SK-N-SH (cell line): ENCODE results near the gene HSPH1.
"Not testable (repeated sequence)": the region's sequence is repeated elsewhere in the genome, so short reads cannot be mapped to it uniquely, and the experiment has no call there.

Source experiments
- CHD2 ChIP-seq: fragments of 150-350 bp; IDR thresholded peaks from 2 replicates; pipeline ENCODE4 v1.6.1; 2018; ENCODE audit warnings: low read length; ENCODE audit not compliant: partially characterized antibody
- CTCF ChIP-seq: fragments of 200-600 bp; sonication (generic); IDR thresholded peaks from 2 replicates; pipeline ENCODE4 v1.6.1; 2017; ENCODE audit warnings: antibody characterized with exemption, mild to moderate bottlenecking, moderate library complexity
- EZH2phosphoT487 ChIP-seq: fragments of 200-600 bp; sonication (generic); IDR thresholded peaks from 2 replicates; pipeline ENCODE4 v1.6.1; 2017; ENCODE audit warnings: low read depth, mixed run types, mild to moderate bottlenecking, antibody characterized with exemption, moderate library complexity, borderline replicate concordance
- SMC3 ChIP-seq: IDR thresholded peaks from 2 replicates; pipeline ENCODE4 v1.6.1; 2012; ENCODE audit warnings: low read depth, low read length, improper control_type of control experiment
- YY1 ChIP-seq: IDR thresholded peaks from 2 replicates; pipeline ENCODE4 v1.4.0; 2012; ENCODE audit warnings: low read depth, mild to moderate bottlenecking

- TF ChIP-seq CHD2, CTCF, EZH2phosphoT487, YY1, SMC3: not testable (repeated sequence)
These were observed 63.7 kb downstream of the HSPH1 start for GRCh38 chr13:31097911-31098434.
